HCT116 (cell line): ENCODE measurements around the gene GNAS-AS1. TPM values are rescaled to one million over a fixed set of nuclear protein-coding genes. Genes with fewer than 3 reads are reported as not detected.

Source experiments
- ATAC-seq: fragments of 200-7000 bp; cut with Tn5 transposase; 2 replicates; pipeline ENCODE4 v1.9.1; 2020; ENCODE audit warnings: mild to moderate bottlenecking, moderate library complexity
- BruUV-seq: library from RNA; stranded (reverse); fragments of 400-500 nt; replicated peaks from 2 replicates; lab custom pipeline; 2021; lab: Mats Ljungman, UMichigan
- CTCF ChIA-PET: fragments of 300-600 bp; sonication (Branson Sonifier 250); formaldehyde crosslinking; loops from one replicate; lab custom pipeline; 2021; ENCODE audit warnings: antibody characterized with exemption; lab: Charles Lee
- POLR2A ChIA-PET: fragments of 300-600, 350-600 bp; sonication (Branson Sonifier 250); formaldehyde crosslinking; loops from one replicate; lab custom pipeline; 2021; ENCODE audit warnings: antibody characterized with exemption; lab: Charles Lee
- RAD21 ChIA-PET, 2 experiments: fragments of 300-600 bp; sonication (Branson Sonifier 250); formaldehyde crosslinking; loops; one replicate each; lab custom pipeline; 2023; ENCODE audit warnings: low total read pairs in 2 of 2; ENCODE audit not compliant: uncharacterized antibody in 2 of 2, unreplicated experiment in 2 of 2, low non-redundant PET in 1 of 2; lab: Charles Lee
- DNase-seq: peaks from one replicate; pipeline ENCODE4 v3.0.0-alpha.2; 2010; ENCODE audit warnings: low read depth, low spot score
- H2AFZ ChIP-seq: fragments of 200-600 bp; shearing (Covaris generic), sonication (generic); 2 replicates; pipeline ENCODE4 v1.6.1; 2017; ENCODE audit warnings: low read depth, mixed run types, mixed read lengths, antibody characterized with exemption, low read length; ENCODE audit not compliant: poor library complexity, severe bottlenecking
- H3K27ac ChIP-seq: 2 replicates; pipeline ENCODE4 v1.5.1; 2012; ENCODE audit warnings: low read depth, low read length
- H3K27me3 ChIP-seq: fragments of 200-600 bp; sonication (generic); 2 replicates; pipeline ENCODE4 v1.6.1; 2016; ENCODE audit warnings: mixed run types, low read length, mixed read lengths; ENCODE audit not compliant: insufficient read depth
- H3K36me3 ChIP-seq, 2 experiments: fragments of 200-500 bp in 1 of 2; fragments of 200-600 bp in 1 of 2; sonication (Bioruptor generic) in 1 of 2; sonication (generic) in 1 of 2; 2 replicates each; pipeline versions ENCODE4 v1.5.1 to v1.6.1; 2014 to 2016; ENCODE audit warnings: low read length in 2 of 2, inconsistent platforms in 1 of 2, mixed read lengths in 1 of 2, mixed run types in 1 of 2; ENCODE audit not compliant: insufficient read depth in 2 of 2, control insufficient read depth in 1 of 2
- H3K4me1 ChIP-seq, 2 experiments: fragments of 200-600 bp in 1 of 2; sonication (generic) in 1 of 2; 2 replicates each; pipeline versions ENCODE4 v1.5.1 to v1.6.1; 2012 to 2017; ENCODE audit warnings: low read length in 2 of 2, inconsistent platforms in 1 of 2, mild to moderate bottlenecking in 1 of 2, mixed read lengths in 1 of 2, mixed run types in 1 of 2, moderate library complexity in 1 of 2; ENCODE audit not compliant: insufficient read depth in 2 of 2, control insufficient read depth in 1 of 2
- H3K4me2 ChIP-seq: fragments of 200-600 bp; sonication (generic); 2 replicates; pipeline ENCODE4 v1.6.1; 2017; ENCODE audit warnings: mixed run types, low read length, mixed read lengths
- H3K4me3 ChIP-seq, 2 experiments: fragments of 200-600 bp in 1 of 2; sonication (generic) in 1 of 2; replicated peaks in 1 of 2; 2 replicates each; pipeline ENCODE4 v1.5.1; 2011 to 2016; ENCODE audit warnings: low read length in 2 of 2, control low read depth in 1 of 2, low read depth in 1 of 2, mild to moderate bottlenecking in 1 of 2, mixed read lengths in 1 of 2, mixed run types in 1 of 2
- H3K79me2 ChIP-seq: fragments of 200-600 bp; sonication (generic); 2 replicates; pipeline ENCODE4 v1.6.1; 2017; ENCODE audit warnings: mild to moderate bottlenecking, mixed run types, low read length, moderate library complexity, mixed read lengths; ENCODE audit not compliant: insufficient read depth
- H3K9ac ChIP-seq: fragments of 200-600 bp; sonication (generic); 2 replicates; pipeline ENCODE4 v1.6.1; 2016; ENCODE audit warnings: low read length, mixed read lengths
- H3K9me2 ChIP-seq: fragments of 200-600 bp; sonication (generic), shearing (Covaris generic); 2 replicates; pipeline ENCODE4 v1.6.1; 2017; ENCODE audit warnings: mixed run types, mild to moderate bottlenecking, moderate library complexity; ENCODE audit not compliant: insufficient read depth
- H3K9me3 ChIP-seq, 2 experiments: fragments of 200-500 bp in 1 of 2; fragments of 200-600 bp in 1 of 2; sonication (Bioruptor generic) in 1 of 2; sonication (generic) in 1 of 2; 2 replicates each; pipeline ENCODE4 v1.6.1; 2014 to 2017; ENCODE audit warnings: low read length in 2 of 2, mixed read lengths in 2 of 2, inconsistent platforms in 1 of 2, low read depth in 1 of 2, mild to moderate bottlenecking in 1 of 2, mixed run types in 1 of 2, moderate library complexity in 1 of 2; ENCODE audit not compliant: control insufficient read depth in 1 of 2, insufficient read depth in 1 of 2
- H4K20me1 ChIP-seq: fragments of 200-600 bp; sonication (generic), shearing (Covaris generic); 2 replicates; pipeline ENCODE4 v1.6.1; 2017; ENCODE audit warnings: mixed run types, mild to moderate bottlenecking, moderate library complexity; ENCODE audit not compliant: insufficient read depth
- EZH2 ChIP-seq: fragments of 200-600 bp; sonication (generic); IDR thresholded peaks from 2 replicates; pipeline ENCODE4 v1.6.1; 2017; ENCODE audit warnings: antibody characterized with exemption, mixed run types
- EZH2phosphoT487 ChIP-seq: fragments of 200-600 bp; IDR thresholded peaks from 2 replicates; pipeline ENCODE4 v1.6.1; 2018; ENCODE audit warnings: antibody characterized with exemption, borderline replicate concordance
- POLR2A ChIP-seq: IDR thresholded peaks from 2 replicates; pipeline ENCODE4 v1.7.0; 2011; ENCODE audit warnings: borderline replicate concordance; ENCODE audit not compliant: insufficient read depth, insufficient read length; ENCODE audit errors: extremely low read depth
- POLR2AphosphoS5 ChIP-seq: IDR thresholded peaks from 2 replicates; pipeline ENCODE4 v1.6.1; 2011; ENCODE audit warnings: mild to moderate bottlenecking, low read depth, low read length, moderate library complexity
- SIN3A ChIP-seq: IDR thresholded peaks from 2 replicates; pipeline ENCODE4 v1.6.1; 2012; ENCODE audit warnings: low read depth
- YY1 ChIP-seq: IDR thresholded peaks from 2 replicates; pipeline ENCODE4 v1.6.1; 2011; ENCODE audit warnings: low read length, low read depth, moderate library complexity, mild to moderate bottlenecking; ENCODE audit not compliant: insufficient replicate concordance; ENCODE audit errors: extremely low read depth
- intact Hi-C: fragments of 100-400 bp; cut with micrococcal nuclease; formaldehyde crosslinking; loops from 2 replicates; pipeline ENCODE4 v1.10.0; 2022
- total RNA-seq: library from RNA; stranded (reverse); gene quantifications from one replicate; pipeline ENCODE4 v1.2.1, GENCODE V29; 2021; ENCODE audit not compliant: unreplicated experiment
- TF ChIP-seq, protein P1 (sequence below), 3 experiments: fragments of 200-600 bp in 1 of 3; sonication (generic) in 1 of 3; IDR thresholded peaks in 2 of 3; conservative IDR thresholded peaks in 1 of 3; 2 replicates each; pipeline ENCODE4 v1.5.1; 2012 to 2017; ENCODE audit warnings: low read depth in 2 of 3, low read length in 2 of 3, antibody characterized with exemption in 1 of 3, borderline replicate concordance in 1 of 3, control low read depth in 1 of 3, mild to moderate bottlenecking in 1 of 3, mixed read lengths in 1 of 3, mixed run types in 1 of 3, moderate library complexity in 1 of 3; ENCODE audit not compliant: insufficient read depth in 1 of 3
- TF ChIP-seq, protein P2 (sequence below): IDR thresholded peaks from 2 replicates; pipeline ENCODE4 v1.6.1; 2011; ENCODE audit warnings: mild to moderate bottlenecking, low read length, moderate library complexity; ENCODE audit not compliant: insufficient replicate concordance; ENCODE audit errors: extremely low read depth
- TF ChIP-seq, protein P3 (sequence below): IDR thresholded peaks from 2 replicates; pipeline ENCODE4 v1.6.1; 2012; ENCODE audit warnings: low read depth

Gene GNAS-AS1
- total RNA-seq, 1 experiment from 2014 or later = not detected

GRCh38 chr20:58895448-58896180 lies 44.9 kb upstream of the GNAS-AS1 start:
- H3K4me1 ChIP-seq = peaks cover 14 to 18% of the 10 kb centered on the region in 2 experiments
- intact Hi-C loops = loop anchor here (10.0 kb wide), 1 partner anchor 139 kb away; the partner anchor contains the start of gene ATP5F1E
- TF ChIP-seq, protein P1, sequence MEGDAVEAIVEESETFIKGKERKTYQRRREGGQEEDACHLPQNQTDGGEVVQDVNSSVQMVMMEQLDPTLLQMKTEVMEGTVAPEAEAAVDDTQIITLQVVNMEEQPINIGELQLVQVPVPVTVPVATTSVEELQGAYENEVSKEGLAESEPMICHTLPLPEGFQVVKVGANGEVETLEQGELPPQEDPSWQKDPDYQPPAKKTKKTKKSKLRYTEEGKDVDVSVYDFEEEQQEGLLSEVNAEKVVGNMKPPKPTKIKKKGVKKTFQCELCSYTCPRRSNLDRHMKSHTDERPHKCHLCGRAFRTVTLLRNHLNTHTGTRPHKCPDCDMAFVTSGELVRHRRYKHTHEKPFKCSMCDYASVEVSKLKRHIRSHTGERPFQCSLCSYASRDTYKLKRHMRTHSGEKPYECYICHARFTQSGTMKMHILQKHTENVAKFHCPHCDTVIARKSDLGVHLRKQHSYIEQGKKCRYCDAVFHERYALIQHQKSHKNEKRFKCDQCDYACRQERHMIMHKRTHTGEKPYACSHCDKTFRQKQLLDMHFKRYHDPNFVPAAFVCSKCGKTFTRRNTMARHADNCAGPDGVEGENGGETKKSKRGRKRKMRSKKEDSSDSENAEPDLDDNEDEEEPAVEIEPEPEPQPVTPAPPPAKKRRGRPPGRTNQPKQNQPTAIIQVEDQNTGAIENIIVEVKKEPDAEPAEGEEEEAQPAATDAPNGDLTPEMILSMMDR (IDR thresholded peaks at IDR 0.05 in 2 of 3, conservative IDR thresholded peaks at IDR 0.05 in 1 of 3; ENCODE audit: borderline replicate concordance in 1 of 3, insufficient read depth in 1 of 3, low read depth in 2 of 3, low read length in 2 of 3) = no peak
- TF ChIP-seq, protein P2, sequence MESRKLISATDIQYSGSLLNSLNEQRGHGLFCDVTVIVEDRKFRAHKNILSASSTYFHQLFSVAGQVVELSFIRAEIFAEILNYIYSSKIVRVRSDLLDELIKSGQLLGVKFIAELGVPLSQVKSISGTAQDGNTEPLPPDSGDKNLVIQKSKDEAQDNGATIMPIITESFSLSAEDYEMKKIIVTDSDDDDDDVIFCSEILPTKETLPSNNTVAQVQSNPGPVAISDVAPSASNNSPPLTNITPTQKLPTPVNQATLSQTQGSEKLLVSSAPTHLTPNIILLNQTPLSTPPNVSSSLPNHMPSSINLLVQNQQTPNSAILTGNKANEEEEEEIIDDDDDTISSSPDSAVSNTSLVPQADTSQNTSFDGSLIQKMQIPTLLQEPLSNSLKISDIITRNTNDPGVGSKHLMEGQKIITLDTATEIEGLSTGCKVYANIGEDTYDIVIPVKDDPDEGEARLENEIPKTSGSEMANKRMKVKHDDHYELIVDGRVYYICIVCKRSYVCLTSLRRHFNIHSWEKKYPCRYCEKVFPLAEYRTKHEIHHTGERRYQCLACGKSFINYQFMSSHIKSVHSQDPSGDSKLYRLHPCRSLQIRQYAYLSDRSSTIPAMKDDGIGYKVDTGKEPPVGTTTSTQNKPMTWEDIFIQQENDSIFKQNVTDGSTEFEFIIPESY = no peak
- TF ChIP-seq YY1 (no peak), POLR2A (no peak), POLR2AphosphoS5 (no peak), EZH2phosphoT487 (no peak), SIN3A (no peak), EZH2 (no peak)
- TF ChIP-seq, protein P3, sequence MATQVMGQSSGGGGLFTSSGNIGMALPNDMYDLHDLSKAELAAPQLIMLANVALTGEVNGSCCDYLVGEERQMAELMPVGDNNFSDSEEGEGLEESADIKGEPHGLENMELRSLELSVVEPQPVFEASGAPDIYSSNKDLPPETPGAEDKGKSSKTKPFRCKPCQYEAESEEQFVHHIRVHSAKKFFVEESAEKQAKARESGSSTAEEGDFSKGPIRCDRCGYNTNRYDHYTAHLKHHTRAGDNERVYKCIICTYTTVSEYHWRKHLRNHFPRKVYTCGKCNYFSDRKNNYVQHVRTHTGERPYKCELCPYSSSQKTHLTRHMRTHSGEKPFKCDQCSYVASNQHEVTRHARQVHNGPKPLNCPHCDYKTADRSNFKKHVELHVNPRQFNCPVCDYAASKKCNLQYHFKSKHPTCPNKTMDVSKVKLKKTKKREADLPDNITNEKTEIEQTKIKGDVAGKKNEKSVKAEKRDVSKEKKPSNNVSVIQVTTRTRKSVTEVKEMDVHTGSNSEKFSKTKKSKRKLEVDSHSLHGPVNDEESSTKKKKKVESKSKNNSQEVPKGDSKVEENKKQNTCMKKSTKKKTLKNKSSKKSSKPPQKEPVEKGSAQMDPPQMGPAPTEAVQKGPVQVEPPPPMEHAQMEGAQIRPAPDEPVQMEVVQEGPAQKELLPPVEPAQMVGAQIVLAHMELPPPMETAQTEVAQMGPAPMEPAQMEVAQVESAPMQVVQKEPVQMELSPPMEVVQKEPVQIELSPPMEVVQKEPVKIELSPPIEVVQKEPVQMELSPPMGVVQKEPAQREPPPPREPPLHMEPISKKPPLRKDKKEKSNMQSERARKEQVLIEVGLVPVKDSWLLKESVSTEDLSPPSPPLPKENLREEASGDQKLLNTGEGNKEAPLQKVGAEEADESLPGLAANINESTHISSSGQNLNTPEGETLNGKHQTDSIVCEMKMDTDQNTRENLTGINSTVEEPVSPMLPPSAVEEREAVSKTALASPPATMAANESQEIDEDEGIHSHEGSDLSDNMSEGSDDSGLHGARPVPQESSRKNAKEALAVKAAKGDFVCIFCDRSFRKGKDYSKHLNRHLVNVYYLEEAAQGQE = no peak
- TF ChIP-seq, all 23 proteins: peak for 0
- peaks cover 87% of the 10 kb centered on the region for H3K79me2 ChIP-seq
- DNase-seq = no peak
- peaks cover 23 to 28% of the 10 kb centered on the region in 2 experiments; a peak in 2 of 4 replicates for H3K36me3 ChIP-seq
- H3K9me3 ChIP-seq = no peaks in the 10 kb centered on the region
- no peak overlapping the region for H3K27ac ChIP-seq
- H3K4me3 ChIP-seq = no peak overlapping the region
- no peak for ATAC-seq
- BruUV-seq = no TSS peak
- H3K9me2 ChIP-seq = no peaks in the 10 kb centered on the region
- peaks cover 24% of the 10 kb centered on the region; the same call in 1 of the 2 replicates for H4K20me1 ChIP-seq
- POLR2A ChIA-PET = no interaction called here
- no peak overlapping the region for H2AFZ ChIP-seq
- no peak overlapping the region for H3K4me2 ChIP-seq
- H3K27me3 ChIP-seq = no peaks in the 10 kb centered on the region
- RAD21 ChIA-PET = no interaction called here
- H3K9ac ChIP-seq = no peak overlapping the region
- CTCF ChIA-PET = no interaction called here
